GM18873 (cell line): ENCODE results near the gene RETN.

ENCODE experiments used
- ATAC-seq: cut with Tn5 transposase; IDR thresholded peaks from one replicate; pipeline ENCODE4 v1.9.1; 2021; ENCODE audit warnings: mild to moderate bottlenecking, moderate library complexity, moderate number of reproducible peaks; ENCODE audit not compliant: unreplicated experiment, low FRiP score

The RETN gene

GRCh38 chr19:7681340-7682174 is 12.7 kb downstream of the RETN start:
- no peak for ATAC-seq

GRCh38 chr19:7682175-7682855 is 13.5 kb downstream of the RETN start:
- no peak for ATAC-seq

- no peak for ATAC-seq
Measured at GRCh38 chr19:7685546-7686445, 16.9 kb downstream of the RETN start.

- no peak for ATAC-seq
Measured at GRCh38 chr19:7687177-7687576, 18.3 kb downstream of the RETN start.

GRCh38 chr19:7689165-7689564 is 20.3 kb downstream of the RETN start:
- no peak for ATAC-seq

- ATAC-seq: no peak
Measured at GRCh38 chr19:7690779-7691258, 22.0 kb downstream of the RETN start.

- ATAC-seq: no peak
Measured at GRCh38 chr19:7691497-7691896, 22.6 kb downstream of the RETN start.

- no peak for ATAC-seq
Measured at GRCh38 chr19:7692417-7693088, 23.7 kb downstream of the RETN start.

GRCh38 chr19:7694499-7694898 is 25.6 kb downstream of the RETN start:
- no peak for ATAC-seq

GRCh38 chr19:7697721-7698287 is 29.0 kb downstream of the RETN start:
- ATAC-seq: no peak

- ATAC-seq: no peak
Measured at GRCh38 chr19:7698583-7698982, 29.7 kb downstream of the RETN start.

- ATAC-seq: no peak
Measured at GRCh38 chr19:7699003-7699402, 30.2 kb downstream of the RETN start.

- no peak for ATAC-seq
Measured at GRCh38 chr19:7699417-7700401, 30.9 kb downstream of the RETN start.

- no peak for ATAC-seq
Measured at GRCh38 chr19:7701049-7701653, 32.3 kb downstream of the RETN start.

- peak; percentile 49 for ATAC-seq
Measured at GRCh38 chr19:7701654-7702457, 33.0 kb downstream of the RETN start, which contains the start of gene FCER2. Gene FCER2, minus strand, starts transcription at chr19:7702131. Its CDS starts 2,371 bp downstream, at chr19:7699760.

- ATAC-seq: no peak
Measured at GRCh38 chr19:7703332-7703731, 34.5 kb downstream of the RETN start.

GRCh38 chr19:7704280-7705060 is 35.6 kb downstream of the RETN start:
- no peak for ATAC-seq
